D341Med (cell line): ENCODE data around the gene FRMD3.

Experiments
- DNase-seq: peaks from one replicate; pipeline ENCODE4 v3.0.0; 2012; ENCODE audit warnings: low spot score

FRMD3 gene

DNA sequence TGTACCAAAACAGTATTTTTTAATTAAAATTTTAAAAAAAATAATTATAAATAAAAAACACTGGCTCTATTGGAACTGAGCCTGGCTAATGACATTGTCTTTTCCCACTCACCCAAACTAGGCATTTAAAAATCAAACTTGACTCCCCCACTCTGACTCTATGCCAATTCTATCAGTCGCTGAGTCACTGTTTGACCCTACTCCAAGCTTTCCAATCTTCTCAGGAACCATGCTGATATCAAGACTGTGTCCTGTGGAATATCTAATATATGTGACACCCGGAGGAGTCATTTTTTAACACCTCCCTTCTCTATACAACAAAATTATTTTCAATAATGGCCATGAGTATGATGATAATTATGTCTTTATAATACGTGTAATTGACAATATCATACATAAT lies 303.7 kb downstream of the FRMD3 start:
- no peak for DNase-seq

DNA sequence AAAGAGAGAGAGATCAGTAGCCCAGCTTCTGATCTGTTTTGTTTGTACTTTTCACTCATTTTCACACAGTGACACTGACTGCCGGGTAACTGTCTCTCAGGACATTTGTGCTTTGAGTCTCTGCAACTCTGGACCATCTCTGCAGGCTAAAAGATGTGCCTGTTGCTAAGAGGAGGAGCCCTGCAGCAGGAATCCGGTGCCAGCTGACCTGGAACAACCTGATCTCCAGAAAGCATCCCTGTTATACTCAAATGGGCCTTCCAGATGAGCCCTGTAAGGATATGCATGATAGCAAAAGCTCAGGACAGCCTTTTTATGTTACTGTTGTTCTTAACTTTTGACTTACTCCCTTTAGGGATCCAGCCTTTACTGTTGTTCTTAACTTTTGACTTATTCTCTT lies 304.6 kb downstream of the FRMD3 start:
- no peak for DNase-seq

DNA sequence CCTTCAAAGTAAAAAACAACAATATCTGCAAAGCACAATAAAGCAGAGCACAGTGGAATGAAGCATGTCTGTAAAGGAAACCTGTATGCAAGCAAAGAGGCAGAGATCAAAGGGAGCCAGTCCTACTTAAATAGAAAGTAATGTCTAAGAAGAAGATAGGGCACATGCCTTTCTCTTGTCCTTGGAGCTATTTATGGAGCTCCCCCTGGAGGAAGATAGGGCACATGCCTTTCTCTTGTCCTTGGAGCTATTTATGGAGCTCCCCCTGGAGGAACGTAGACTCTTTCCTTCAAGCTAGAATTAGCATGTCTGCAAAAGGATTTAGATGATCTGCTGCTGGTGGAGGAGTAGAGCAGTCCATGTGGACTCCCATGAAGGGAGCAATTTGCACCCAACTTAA lies 307.2 kb downstream of the FRMD3 start:
- no peak for DNase-seq

DNA sequence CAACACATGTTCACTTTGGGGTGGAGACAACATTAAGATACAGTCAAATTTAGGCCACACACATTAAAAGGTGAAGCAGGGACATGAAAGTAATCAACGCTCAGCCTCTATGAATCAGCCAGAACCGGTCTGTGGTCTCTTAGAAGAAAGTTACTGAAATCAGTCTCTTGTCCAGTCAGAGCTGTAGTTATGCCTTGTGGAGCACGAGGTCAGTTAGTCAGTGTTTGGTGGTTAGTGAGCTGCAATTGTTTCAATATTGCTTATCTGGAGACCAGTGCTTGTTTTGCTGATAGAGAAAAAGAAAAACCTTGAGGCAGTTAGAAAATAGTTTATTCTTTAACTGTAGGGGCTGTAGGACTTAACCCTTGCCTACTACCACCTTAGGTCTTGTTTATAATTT lies 317.5 kb downstream of the FRMD3 start:
- DNase-seq: no peak

DNA sequence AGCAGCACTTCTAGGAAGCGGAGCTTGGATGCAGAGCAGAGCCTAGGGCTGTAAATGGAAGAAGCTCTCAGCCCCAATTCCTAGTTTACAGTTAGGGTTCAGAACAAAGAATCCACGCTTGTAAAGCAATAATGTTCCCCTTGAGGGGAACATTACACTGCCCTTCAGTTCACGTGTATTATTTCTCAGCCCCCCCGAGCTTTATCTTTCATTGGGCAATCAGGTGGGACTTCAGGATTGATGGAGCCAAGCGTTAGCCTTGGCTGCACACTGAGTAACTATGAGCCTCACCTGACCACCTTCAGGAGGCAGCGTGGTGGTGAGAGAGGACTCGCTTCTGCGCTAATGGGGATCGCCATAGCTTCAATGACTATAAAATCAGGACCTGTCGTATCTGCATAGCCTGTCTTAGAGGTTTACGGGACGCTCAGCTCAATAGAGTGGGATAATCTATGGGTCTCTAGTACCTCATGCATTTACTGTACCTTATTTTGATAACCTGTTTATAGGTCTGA lies 318.2 kb downstream of the FRMD3 start:
- DNase-seq: no peak

DNA sequence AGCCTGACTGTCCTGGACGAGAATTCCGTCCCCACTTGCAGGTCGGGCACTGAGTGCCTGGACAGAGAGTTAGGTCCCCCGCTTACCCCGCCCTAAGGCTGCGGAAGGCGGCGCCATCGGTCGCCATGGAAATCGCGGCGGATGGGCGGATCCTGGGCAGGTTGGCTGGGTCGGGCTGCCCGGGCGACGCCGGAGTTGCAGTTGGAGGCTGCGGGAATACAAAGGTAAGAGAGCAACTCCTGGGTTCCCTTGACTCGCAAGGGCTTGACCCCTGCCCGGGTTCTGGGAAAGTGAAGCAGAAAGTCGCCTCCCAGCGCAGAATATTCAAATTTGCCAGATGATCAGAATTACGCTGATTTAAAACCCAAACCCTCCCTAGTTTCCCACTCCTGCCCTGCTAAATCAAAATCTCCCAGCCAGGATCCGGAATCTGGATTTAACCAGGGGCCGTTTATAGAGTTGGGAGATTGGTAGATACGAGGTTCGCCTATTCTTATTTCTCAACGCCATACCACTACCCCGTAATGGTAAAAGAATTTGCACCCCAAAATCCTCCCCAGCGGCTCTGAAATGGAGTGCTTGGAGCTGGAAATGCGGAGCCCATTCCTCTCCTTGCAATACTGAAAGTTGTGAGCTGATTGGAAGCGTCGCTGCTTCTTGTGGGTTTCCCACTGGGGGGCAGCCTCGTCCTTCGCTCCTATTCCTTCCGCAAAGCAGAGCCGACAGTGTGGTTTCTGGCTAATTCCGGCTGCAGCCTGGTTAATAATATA lies 318.9 kb downstream of the FRMD3 start:
- DNase-seq: peak; percentile 79

DNA sequence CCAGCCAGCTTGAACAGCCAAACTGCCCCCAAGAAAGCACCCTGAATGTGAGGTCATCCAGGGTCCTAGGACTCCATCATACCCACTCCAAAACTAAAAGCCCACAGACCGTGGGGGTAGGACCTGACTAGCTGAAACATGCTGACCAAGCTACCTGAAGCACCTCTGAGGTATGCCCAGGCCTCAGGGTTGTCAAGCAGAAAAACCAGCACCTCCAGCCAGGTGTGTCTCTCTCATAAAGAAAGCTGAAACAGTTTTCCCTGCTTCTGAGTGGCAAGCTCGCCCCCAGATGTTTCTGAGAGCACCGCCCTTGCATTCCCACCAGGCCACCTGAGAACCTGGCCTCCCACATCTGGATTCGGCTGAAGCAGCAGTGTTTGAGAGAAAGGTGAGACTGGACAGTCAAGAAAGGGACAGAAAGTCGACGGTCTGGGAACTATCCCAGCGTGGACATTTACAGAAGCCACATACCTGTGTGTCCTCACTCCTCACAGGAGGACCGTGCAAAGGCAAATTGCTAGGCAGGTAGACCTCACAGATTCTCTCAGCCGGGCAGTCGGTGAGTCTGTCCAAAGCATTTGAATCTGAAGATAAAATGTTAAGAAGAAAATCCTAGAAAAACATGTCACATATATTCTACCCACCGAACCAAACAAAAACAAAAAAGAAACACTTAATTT lies 319.6 kb downstream of the FRMD3 start:
- no peak for DNase-seq

DNA sequence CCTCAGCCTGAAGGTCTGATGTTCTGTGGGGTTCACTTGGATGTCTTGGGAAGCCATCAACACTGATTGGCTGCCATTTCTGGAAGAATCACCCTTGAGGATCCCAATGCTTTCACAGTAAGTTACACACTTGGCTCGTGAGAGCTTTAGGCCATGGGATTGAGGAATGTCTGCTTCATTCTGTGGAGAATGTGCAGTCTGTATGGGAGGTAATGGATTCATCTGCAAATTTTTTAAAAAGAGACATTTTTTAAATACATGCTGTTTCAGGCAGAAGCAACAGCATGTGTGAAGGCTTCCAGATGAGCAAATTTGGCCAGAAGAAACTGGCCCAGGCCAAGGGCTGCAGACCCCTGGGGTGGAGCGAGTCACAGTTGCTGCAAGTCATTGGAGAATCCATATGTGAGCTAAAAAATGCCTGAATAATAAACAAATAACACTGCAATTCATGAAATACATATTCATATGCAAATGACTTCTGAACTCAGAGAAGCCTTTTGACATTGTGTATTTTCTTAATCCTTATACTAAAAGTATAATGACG lies 328.9 kb downstream of the FRMD3 start:
- DNase-seq: no peak

DNA sequence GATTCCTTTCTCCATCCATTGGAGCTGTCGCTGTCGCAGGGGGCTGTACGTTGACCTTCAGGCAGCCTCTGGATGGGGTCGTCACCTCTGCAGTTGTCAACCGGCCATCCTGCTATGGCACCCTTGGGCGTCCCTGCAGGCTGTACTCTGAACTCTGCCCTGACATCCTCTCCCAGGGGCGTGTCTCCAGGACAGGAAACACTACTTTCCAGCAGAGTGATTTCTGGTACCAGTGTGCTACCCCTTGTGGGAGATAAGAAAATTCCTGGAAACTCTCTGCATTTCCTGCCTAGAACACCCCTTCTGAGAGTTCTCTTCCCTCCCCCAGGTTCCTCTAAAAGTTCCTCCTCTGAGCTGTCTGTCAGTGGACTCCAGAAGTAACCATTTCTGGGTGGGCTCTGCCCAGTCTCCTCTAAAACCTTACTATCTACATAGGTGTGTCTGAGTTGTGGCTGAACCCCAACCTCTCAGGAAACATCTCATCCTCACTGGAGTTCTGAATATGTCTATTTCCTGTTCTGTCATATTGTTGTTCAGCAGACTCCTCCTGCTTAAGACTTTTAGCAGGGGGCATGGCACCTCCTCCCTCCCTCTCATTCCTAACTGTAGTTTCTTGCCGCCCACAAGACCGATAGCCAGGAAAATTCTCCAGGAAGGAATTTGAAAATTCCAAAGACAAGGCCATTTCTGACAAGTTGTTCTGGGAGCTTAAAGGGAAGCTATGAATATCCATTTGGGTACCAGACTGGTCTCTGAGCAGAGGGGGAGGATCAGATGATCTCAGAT lies 329.9 kb downstream of the FRMD3 start:
- no peak for DNase-seq

DNA sequence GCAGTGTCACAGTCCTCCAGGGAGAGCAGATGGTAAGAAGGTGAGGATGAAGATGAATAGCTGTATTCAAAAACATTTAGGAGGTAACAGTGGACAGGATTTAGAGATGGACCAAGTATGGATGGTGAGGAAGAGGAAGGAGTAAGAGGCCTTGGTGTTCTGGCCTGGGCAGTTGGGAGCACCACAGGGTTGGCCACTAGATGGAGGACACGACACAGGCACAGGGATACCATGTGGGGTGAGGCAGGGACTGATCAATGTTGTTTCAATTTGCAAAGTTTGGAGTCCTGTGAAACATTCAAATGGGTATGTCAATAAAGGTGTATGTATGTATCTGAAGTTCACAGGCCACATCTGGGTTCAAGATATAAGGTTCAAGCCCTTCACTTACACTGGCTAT lies 334.2 kb downstream of the FRMD3 start:
- no peak for DNase-seq

DNA sequence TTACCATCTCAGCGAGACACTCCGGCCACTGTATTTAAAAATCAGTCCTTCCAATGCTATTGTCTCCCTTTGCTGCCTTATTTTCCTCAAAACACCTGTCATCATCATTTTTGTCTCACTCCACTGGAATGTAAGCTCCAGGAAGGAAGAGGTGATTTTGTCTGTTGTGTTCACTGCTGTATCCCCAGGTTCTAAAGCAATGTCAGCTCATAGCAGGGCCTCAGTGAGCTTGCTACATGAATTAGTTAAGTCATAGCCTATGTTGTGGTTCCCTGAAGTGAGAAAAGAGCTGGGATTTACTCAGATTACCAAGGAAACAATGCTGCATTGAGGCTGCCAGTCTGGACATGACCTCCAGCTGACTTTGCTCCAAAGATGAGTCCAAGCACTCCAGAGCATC lies 337.7 kb downstream of the FRMD3 start:
- no peak for DNase-seq

DNA sequence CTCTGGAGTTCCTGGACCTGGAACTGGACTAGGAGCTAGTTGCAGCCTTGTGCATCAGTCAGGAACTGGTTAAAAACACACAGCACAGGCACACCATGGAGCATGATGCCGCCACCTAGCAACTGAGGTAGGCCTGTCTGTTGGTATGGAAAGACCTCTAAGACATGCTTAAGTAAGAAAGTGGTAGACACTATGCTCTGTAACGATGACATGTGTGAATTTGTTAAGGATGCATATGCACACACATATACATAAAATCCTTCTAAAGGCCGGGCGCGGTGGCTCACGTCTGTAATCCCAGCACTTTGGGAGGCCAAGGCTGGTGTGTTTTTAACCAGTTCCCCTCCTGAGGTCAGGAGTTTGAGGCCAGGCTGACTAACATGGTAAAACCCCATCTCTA lies 338.4 kb downstream of the FRMD3 start:
- DNase-seq: no peak

DNA sequence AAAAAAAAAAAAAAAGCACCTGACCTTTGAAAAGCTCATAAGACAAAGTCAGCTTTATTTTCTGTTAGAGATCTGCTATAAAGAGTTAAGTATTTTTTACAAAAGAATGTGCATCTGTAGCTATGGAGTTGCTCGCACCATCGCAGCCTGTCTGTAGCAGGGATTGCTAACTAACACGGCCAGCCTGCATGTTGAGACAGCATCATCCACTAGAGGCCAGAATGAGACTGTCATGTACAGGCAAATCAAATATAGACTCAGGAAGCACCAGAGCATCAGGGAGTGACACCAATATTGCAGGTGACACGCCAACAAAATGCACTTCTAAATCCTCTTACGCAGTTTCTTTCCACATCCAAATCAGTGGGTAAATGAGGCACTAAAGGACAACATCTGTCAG lies 339.0 kb downstream of the FRMD3 start:
- peak; percentile 42 for DNase-seq

DNA sequence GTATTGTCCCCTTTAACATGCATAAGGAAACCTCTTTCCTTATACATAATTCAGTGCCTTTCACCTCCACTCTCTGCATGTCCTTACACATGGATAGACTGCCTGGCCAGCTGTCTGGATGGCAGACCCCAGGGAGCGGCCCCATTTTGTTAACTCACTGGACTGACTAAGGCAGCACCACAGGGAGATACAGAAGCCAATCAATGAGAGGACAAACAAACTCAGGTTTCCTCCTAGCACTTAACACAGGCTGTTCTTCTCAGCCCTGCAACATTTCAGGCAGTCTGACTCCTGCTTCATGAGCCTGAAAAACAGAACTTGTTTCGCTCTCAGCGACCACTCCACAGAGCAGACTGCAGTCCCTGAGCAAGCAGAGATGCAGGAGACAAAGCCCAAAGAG lies 339.8 kb downstream of the FRMD3 start:
- DNase-seq: no peak

DNA sequence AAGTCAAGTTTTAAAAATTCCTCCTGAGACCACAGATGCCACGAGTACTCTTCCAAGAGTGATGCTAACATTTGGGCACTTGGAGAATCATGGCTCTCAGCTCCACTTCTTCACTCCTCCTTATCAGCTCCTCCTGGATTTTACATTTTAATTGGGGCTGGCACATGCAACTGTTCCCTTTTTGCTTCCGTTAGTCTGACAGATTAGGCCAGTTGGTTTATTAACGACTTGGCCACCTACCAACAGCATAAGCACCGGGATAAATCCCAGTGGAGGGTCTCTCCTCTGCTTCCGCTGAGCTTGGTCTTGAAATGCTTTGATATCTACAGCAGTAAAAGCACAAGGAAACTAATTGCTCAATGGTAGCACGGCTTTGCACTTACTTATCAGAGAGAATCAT lies 340.6 kb downstream of the FRMD3 start:
- DNase-seq: no peak

DNA sequence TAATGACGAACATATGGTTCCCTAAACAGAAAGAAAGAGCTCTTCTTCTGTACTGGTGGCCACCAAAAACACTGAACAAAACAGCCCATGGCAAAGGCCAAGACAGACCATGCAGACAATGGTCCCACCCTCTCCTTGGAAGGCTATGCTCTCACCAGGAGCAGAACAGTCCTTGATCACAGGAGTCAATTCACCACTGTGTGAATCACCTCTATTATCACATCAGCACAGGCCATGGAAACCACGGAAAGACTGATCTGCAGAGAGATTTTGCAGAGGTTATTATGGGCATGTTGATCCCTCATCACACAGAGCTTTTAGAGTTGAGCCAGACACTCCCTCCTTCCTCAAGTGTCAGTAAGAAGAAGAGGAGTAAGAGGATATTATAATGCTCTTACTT lies 341.3 kb downstream of the FRMD3 start:
- no peak for DNase-seq
